HCT116 (cell line): ENCODE results near the gene STAC2. TPM values are rescaled to one million over a fixed set of nuclear protein-coding genes. Genes with fewer than 3 reads are reported as not detected.
"Not testable (repeated sequence)": the region's sequence is repeated elsewhere in the genome, so short reads cannot be mapped to it uniquely, and the experiment has no call there.

Experiments used
- ATAC-seq: fragments of 200-7000 bp; cut with Tn5 transposase; 2 replicates; pipeline ENCODE4 v1.9.1; 2020; ENCODE audit warnings: mild to moderate bottlenecking, moderate library complexity
- BruUV-seq: library from RNA; stranded (reverse); fragments of 400-500 nt; replicated peaks from 2 replicates; lab custom pipeline; 2021; lab: Mats Ljungman, UMichigan
- CTCF ChIA-PET: fragments of 300-600 bp; sonication (Branson Sonifier 250); formaldehyde crosslinking; loops from one replicate; lab custom pipeline; 2021; ENCODE audit warnings: antibody characterized with exemption; lab: Charles Lee
- POLR2A ChIA-PET: fragments of 300-600, 350-600 bp; sonication (Branson Sonifier 250); formaldehyde crosslinking; loops from one replicate; lab custom pipeline; 2021; ENCODE audit warnings: antibody characterized with exemption; lab: Charles Lee
- RAD21 ChIA-PET, 2 experiments: fragments of 300-600 bp; sonication (Branson Sonifier 250); formaldehyde crosslinking; loops; one replicate each; lab custom pipeline; 2023; ENCODE audit warnings: low total read pairs in 2 of 2; ENCODE audit not compliant: uncharacterized antibody in 2 of 2, unreplicated experiment in 2 of 2, low non-redundant PET in 1 of 2; lab: Charles Lee
- DNase-seq: peaks from one replicate; pipeline ENCODE4 v3.0.0-alpha.2; 2010; ENCODE audit warnings: low read depth, low spot score
- H2AFZ ChIP-seq: fragments of 200-600 bp; shearing (Covaris generic), sonication (generic); 2 replicates; pipeline ENCODE4 v1.6.1; 2017; ENCODE audit warnings: low read depth, mixed run types, mixed read lengths, antibody characterized with exemption, low read length; ENCODE audit not compliant: poor library complexity, severe bottlenecking
- H3K27ac ChIP-seq: 2 replicates; pipeline ENCODE4 v1.5.1; 2012; ENCODE audit warnings: low read depth, low read length
- H3K27me3 ChIP-seq: fragments of 200-600 bp; sonication (generic); 2 replicates; pipeline ENCODE4 v1.6.1; 2016; ENCODE audit warnings: mixed run types, low read length, mixed read lengths; ENCODE audit not compliant: insufficient read depth
- H3K36me3 ChIP-seq, 2 experiments: fragments of 200-500 bp in 1 of 2; fragments of 200-600 bp in 1 of 2; sonication (Bioruptor generic) in 1 of 2; sonication (generic) in 1 of 2; 2 replicates each; pipeline versions ENCODE4 v1.5.1 to v1.6.1; 2014 to 2016; ENCODE audit warnings: low read length in 2 of 2, inconsistent platforms in 1 of 2, mixed read lengths in 1 of 2, mixed run types in 1 of 2; ENCODE audit not compliant: insufficient read depth in 2 of 2, control insufficient read depth in 1 of 2
- H3K4me1 ChIP-seq, 2 experiments: fragments of 200-600 bp in 1 of 2; sonication (generic) in 1 of 2; 2 replicates each; pipeline versions ENCODE4 v1.5.1 to v1.6.1; 2012 to 2017; ENCODE audit warnings: low read length in 2 of 2, inconsistent platforms in 1 of 2, mild to moderate bottlenecking in 1 of 2, mixed read lengths in 1 of 2, mixed run types in 1 of 2, moderate library complexity in 1 of 2; ENCODE audit not compliant: insufficient read depth in 2 of 2, control insufficient read depth in 1 of 2
- H3K4me2 ChIP-seq: fragments of 200-600 bp; sonication (generic); 2 replicates; pipeline ENCODE4 v1.6.1; 2017; ENCODE audit warnings: mixed run types, low read length, mixed read lengths
- H3K4me3 ChIP-seq, 2 experiments: fragments of 200-600 bp in 1 of 2; sonication (generic) in 1 of 2; replicated peaks in 1 of 2; 2 replicates each; pipeline ENCODE4 v1.5.1; 2011 to 2016; ENCODE audit warnings: low read length in 2 of 2, control low read depth in 1 of 2, low read depth in 1 of 2, mild to moderate bottlenecking in 1 of 2, mixed read lengths in 1 of 2, mixed run types in 1 of 2
- H3K79me2 ChIP-seq: fragments of 200-600 bp; sonication (generic); 2 replicates; pipeline ENCODE4 v1.6.1; 2017; ENCODE audit warnings: mild to moderate bottlenecking, mixed run types, low read length, moderate library complexity, mixed read lengths; ENCODE audit not compliant: insufficient read depth
- H3K9ac ChIP-seq: fragments of 200-600 bp; sonication (generic); 2 replicates; pipeline ENCODE4 v1.6.1; 2016; ENCODE audit warnings: low read length, mixed read lengths
- H3K9me2 ChIP-seq: fragments of 200-600 bp; sonication (generic), shearing (Covaris generic); 2 replicates; pipeline ENCODE4 v1.6.1; 2017; ENCODE audit warnings: mixed run types, mild to moderate bottlenecking, moderate library complexity; ENCODE audit not compliant: insufficient read depth
- H3K9me3 ChIP-seq, 2 experiments: fragments of 200-500 bp in 1 of 2; fragments of 200-600 bp in 1 of 2; sonication (Bioruptor generic) in 1 of 2; sonication (generic) in 1 of 2; 2 replicates each; pipeline ENCODE4 v1.6.1; 2014 to 2017; ENCODE audit warnings: low read length in 2 of 2, mixed read lengths in 2 of 2, inconsistent platforms in 1 of 2, low read depth in 1 of 2, mild to moderate bottlenecking in 1 of 2, mixed run types in 1 of 2, moderate library complexity in 1 of 2; ENCODE audit not compliant: control insufficient read depth in 1 of 2, insufficient read depth in 1 of 2
- H4K20me1 ChIP-seq: fragments of 200-600 bp; sonication (generic), shearing (Covaris generic); 2 replicates; pipeline ENCODE4 v1.6.1; 2017; ENCODE audit warnings: mixed run types, mild to moderate bottlenecking, moderate library complexity; ENCODE audit not compliant: insufficient read depth
- ATF3 ChIP-seq: IDR thresholded peaks from 2 replicates; pipeline ENCODE4 v1.6.1; 2012
- CEBPB ChIP-seq: IDR thresholded peaks from 2 replicates; pipeline ENCODE4 v1.6.1; 2012; ENCODE audit warnings: low read depth
- CTCF ChIP-seq, 3 experiments: fragments of 200-600 bp in 1 of 3; sonication (generic) in 1 of 3; IDR thresholded peaks in 2 of 3; conservative IDR thresholded peaks in 1 of 3; 2 replicates each; pipeline ENCODE4 v1.5.1; 2012 to 2017; ENCODE audit warnings: low read depth in 2 of 3, low read length in 2 of 3, antibody characterized with exemption in 1 of 3, borderline replicate concordance in 1 of 3, control low read depth in 1 of 3, mild to moderate bottlenecking in 1 of 3, mixed read lengths in 1 of 3, mixed run types in 1 of 3, moderate library complexity in 1 of 3; ENCODE audit not compliant: insufficient read depth in 1 of 3
- EGR1 ChIP-seq: IDR thresholded peaks from 2 replicates; pipeline ENCODE4 v1.6.1; 2012; ENCODE audit warnings: low read depth
- ELF1 ChIP-seq: IDR thresholded peaks from 2 replicates; pipeline ENCODE4 v1.6.1; 2012; ENCODE audit warnings: low read depth, borderline replicate concordance
- EZH2 ChIP-seq: fragments of 200-600 bp; sonication (generic); IDR thresholded peaks from 2 replicates; pipeline ENCODE4 v1.6.1; 2017; ENCODE audit warnings: antibody characterized with exemption, mixed run types
- FOSL1 ChIP-seq: IDR thresholded peaks from 2 replicates; pipeline ENCODE4 v1.6.1; 2012; ENCODE audit warnings: low read depth
- JUND ChIP-seq: IDR thresholded peaks from 2 replicates; pipeline ENCODE4 v1.6.1; 2012
- MAX ChIP-seq: IDR thresholded peaks from 2 replicates; pipeline ENCODE4 v1.6.1; 2012
- POLR2A ChIP-seq: IDR thresholded peaks from 2 replicates; pipeline ENCODE4 v1.7.0; 2011; ENCODE audit warnings: borderline replicate concordance; ENCODE audit not compliant: insufficient read depth, insufficient read length; ENCODE audit errors: extremely low read depth
- POLR2AphosphoS5 ChIP-seq: IDR thresholded peaks from 2 replicates; pipeline ENCODE4 v1.6.1; 2011; ENCODE audit warnings: mild to moderate bottlenecking, low read depth, low read length, moderate library complexity
- RAD21 ChIP-seq: IDR thresholded peaks from 2 replicates; pipeline ENCODE4 v1.6.1; 2012; ENCODE audit warnings: low read depth, mild to moderate bottlenecking
- SIN3A ChIP-seq: IDR thresholded peaks from 2 replicates; pipeline ENCODE4 v1.6.1; 2012; ENCODE audit warnings: low read depth
- SP1 ChIP-seq: IDR thresholded peaks from 2 replicates; pipeline ENCODE4 v1.6.1; 2012; ENCODE audit warnings: low read depth
- SRF ChIP-seq: IDR thresholded peaks from 2 replicates; pipeline ENCODE4 v1.6.1; 2012; ENCODE audit warnings: low read depth
- TCF7L2 ChIP-seq: IDR thresholded peaks from 2 replicates; pipeline ENCODE4 v1.7.0; 2011; ENCODE audit warnings: borderline replicate concordance, inconsistent platforms; ENCODE audit not compliant: insufficient read depth, insufficient read length; ENCODE audit errors: extremely low read depth
- YY1 ChIP-seq: IDR thresholded peaks from 2 replicates; pipeline ENCODE4 v1.6.1; 2011; ENCODE audit warnings: low read length, low read depth, moderate library complexity, mild to moderate bottlenecking; ENCODE audit not compliant: insufficient replicate concordance; ENCODE audit errors: extremely low read depth
- ZBTB33 ChIP-seq: IDR thresholded peaks from 2 replicates; pipeline ENCODE4 v1.6.1; 2011; ENCODE audit warnings: mild to moderate bottlenecking, low read length, moderate library complexity; ENCODE audit not compliant: insufficient replicate concordance; ENCODE audit errors: extremely low read depth
- ZFX ChIP-seq: fragments of 450-650 bp; IDR thresholded peaks from 2 replicates; pipeline ENCODE4 v1.6.1; 2017
- ZNF274 ChIP-seq: fragments of 200-500 bp; sonication (Bioruptor generic); IDR thresholded peaks from 2 replicates; pipeline ENCODE4 v1.6.1; 2014; ENCODE audit warnings: mild to moderate bottlenecking, low read depth, low read length, inconsistent platforms
- intact Hi-C: fragments of 100-400 bp; cut with micrococcal nuclease; formaldehyde crosslinking; loops from 2 replicates; pipeline ENCODE4 v1.10.0; 2022
- total RNA-seq: library from RNA; stranded (reverse); gene quantifications from one replicate; pipeline ENCODE4 v1.2.1, GENCODE V29; 2021; ENCODE audit not compliant: unreplicated experiment

Gene STAC2
- total RNA-seq, 1 experiment from 2014 or later, result not detected

GRCh38 chr17:39251997-39252396, 26.3 kb upstream of the STAC2 start:
- ChIA-PET POLR2A (no interaction called here), CTCF (interaction anchor here (1.2 kb wide), 1 partner anchor 87 kb away, joined by 3 read pairs; no protein-coding TSS in a partner anchor), RAD21 (no interaction called here)
- H3K79me2 ChIP-seq, result no peaks in the 10 kb centered on the region
- no peak overlapping the region for H3K4me3 ChIP-seq
- no peaks in the 10 kb centered on the region for H3K27me3 ChIP-seq
- DNase-seq (no peak), ATAC-seq (no peak)
- H3K9ac ChIP-seq, result no peak overlapping the region
- no peak overlapping the region for H2AFZ ChIP-seq
- peaks cover 0 to 3% of the 10 kb centered on the region in 2 experiments; a peak in 1 of 4 replicates for H3K4me1 ChIP-seq
- H3K27ac ChIP-seq, result no peak overlapping the region
- H3K9me3 ChIP-seq, result no peaks in the 10 kb centered on the region
- TF ChIP-seq SIN3A (no peak), CEBPB (no peak), MAX (no peak), ZFX (no peak), EZH2 (no peak), RAD21 (no peak), ZNF274 (no peak), POLR2AphosphoS5 (no peak), ATF3 (no peak), EGR1 (no peak), ZBTB33 (no peak), TCF7L2 (no peak), YY1 (no peak), CTCF (IDR thresholded peaks at IDR 0.05 in 2 of 3, conservative IDR thresholded peaks at IDR 0.05 in 1 of 3; ENCODE audit: borderline replicate concordance in 1 of 3, insufficient read depth in 1 of 3, low read depth in 2 of 3, low read length in 2 of 3) (no peak), JUND (no peak), POLR2A (no peak), FOSL1 (no peak), ELF1 (no peak), SP1 (no peak), SRF (no peak)
- H3K36me3 ChIP-seq, result no peaks in the 10 kb centered on the region
- H3K9me2 ChIP-seq, result no peaks in the 10 kb centered on the region
- H3K4me2 ChIP-seq, result no peak overlapping the region
- intact Hi-C loops, result no loop called here
- no peaks in the 10 kb centered on the region for H4K20me1 ChIP-seq
- BruUV-seq, result no TSS peak

- H3K9me2 ChIP-seq, H3K27ac ChIP-seq, H2AFZ ChIP-seq, H3K4me3 ChIP-seq, H3K79me2 ChIP-seq, H3K4me1 ChIP-seq, DNase-seq, H3K36me3 ChIP-seq, H3K27me3 ChIP-seq, H3K9ac ChIP-seq, H3K9me3 ChIP-seq, ATAC-seq, H4K20me1 ChIP-seq, RAD21 ChIA-PET, BruUV-seq, intact Hi-C loops, H3K4me2 ChIP-seq: not testable (repeated sequence)
- ChIA-PET CTCF (interaction anchor here (1.1 to 2.0 kb wide), 2 partner anchors 12 to 44 kb away, joined by 4 to 9 read pairs; no protein-coding TSS in a partner anchor), POLR2A (interaction anchor here (0.7 kb wide), 1 partner anchor 11 kb away, joined by 3 read pairs; no protein-coding TSS in a partner anchor)
Observed at GRCh38 chr17:39250076-39250475, 24.3 kb upstream of the STAC2 start.
